ENCODE measurements around the gene KMT2C.

Gene KMT2C

GRCh38 chr7:152103691-152104090, 332.1 kb downstream of the KMT2C start:
- no peak for DNase-seq (ENCODE audit: low spot score)

- no peak for DNase-seq (ENCODE audit: low spot score)
These were observed 332.7 kb downstream of the KMT2C start for GRCh38 chr7:152103066-152103465.

- no peak for DNase-seq (ENCODE audit: low spot score)
These were observed 338.5 kb downstream of the KMT2C start for GRCh38 chr7:152097330-152097729.

GRCh38 chr7:152095771-152096170, 340.0 kb downstream of the KMT2C start:
- no peak for DNase-seq (ENCODE audit: low spot score)

GRCh38 chr7:152093717-152094116, 342.1 kb downstream of the KMT2C start:
- no peak for DNase-seq (ENCODE audit: low spot score)

- DNase-seq (ENCODE audit: low spot score) = no peak
These were observed 345.1 kb downstream of the KMT2C start for GRCh38 chr7:152090747-152091146.

GRCh38 chr7:152089183-152089582, 346.6 kb downstream of the KMT2C start:
- no peak for DNase-seq (ENCODE audit: low spot score)

DNA sequence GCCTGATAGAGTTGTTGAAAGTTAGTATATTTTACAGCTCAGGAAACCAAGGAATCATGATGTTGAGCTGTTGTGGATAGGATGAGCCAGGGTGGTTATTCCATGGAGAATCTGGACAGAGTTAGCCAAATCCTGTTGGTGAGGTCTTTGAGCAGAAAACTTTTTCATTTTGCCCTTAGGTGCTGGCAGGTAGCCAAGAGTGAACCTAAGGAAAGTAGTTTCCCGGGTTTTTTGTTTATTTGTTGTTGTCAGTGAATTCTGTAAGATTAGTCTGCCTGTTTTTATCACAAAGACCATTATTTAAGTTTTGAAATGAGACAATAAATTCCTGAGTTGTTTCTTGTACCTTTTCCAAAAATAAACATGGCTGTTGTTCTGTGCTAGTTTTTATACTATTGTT, 349.3 kb downstream of the KMT2C start:
- no peak for DNase-seq (ENCODE audit: low spot score)

DNA sequence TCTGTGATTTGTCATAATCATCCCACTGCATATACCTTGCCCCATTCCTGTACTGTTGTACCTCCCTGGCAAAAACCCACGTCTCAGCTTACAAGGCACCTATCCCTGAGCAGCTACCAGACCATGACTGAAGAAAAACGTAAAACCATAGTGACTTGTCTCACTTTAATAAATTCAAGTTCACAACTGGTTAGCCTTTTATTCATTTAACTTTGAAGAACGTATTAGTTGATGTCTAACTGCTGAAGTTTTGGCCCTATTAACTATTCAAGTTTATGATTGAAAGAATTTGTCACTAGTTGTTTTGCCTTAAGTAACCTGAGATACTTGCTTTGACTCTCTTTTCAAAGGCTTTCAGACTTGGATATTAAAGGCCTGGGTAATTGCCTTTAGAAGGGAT, 350.7 kb downstream of the KMT2C start:
- DNase-seq (ENCODE audit: low spot score) = no peak

Measured in GM03348 (cell line).